GM23338 (cell line): ENCODE results near the gene ZNF469.

ENCODE experiments used
- CREB1 ChIP-seq: fragments of 250-450 bp; sonication (Bioruptor Pico); IDR thresholded peaks from 2 replicates; pipeline ENCODE4 v1.5.0; 2020; ENCODE audit warnings: low read depth, mild to moderate bottlenecking, moderate library complexity
- CTCF ChIP-seq, 2 experiments: fragments of 200-600 bp in 1 of 2; sonication (generic) in 1 of 2; conservative IDR thresholded peaks; 2 replicates each; pipeline versions ENCODE4 v1.5.1 to v1.6.1; 2016 to 2017; ENCODE audit warnings: antibody characterized with exemption in 2 of 2, low read depth in 2 of 2, mild to moderate bottlenecking in 2 of 2, moderate library complexity in 1 of 2
- ETS1 ChIP-seq: IDR thresholded peaks from 2 replicates; pipeline ENCODE4 v1.6.1; 2016; ENCODE audit warnings: antibody characterized with exemption
- EZH2 ChIP-seq: fragments of 200-600 bp; sonication (generic); IDR thresholded peaks from one replicate; pipeline ENCODE4 v1.8.0; 2017; ENCODE audit warnings: antibody characterized with exemption, mild to moderate bottlenecking, low read depth; ENCODE audit not compliant: unreplicated experiment
- EZH2phosphoT487 ChIP-seq: fragments of 200-600 bp; sonication (generic); IDR thresholded peaks from one replicate; pipeline ENCODE4 v1.8.1; 2018; ENCODE audit warnings: antibody characterized with exemption; ENCODE audit not compliant: unreplicated experiment
- JUNB ChIP-seq: IDR thresholded peaks from one replicate; pipeline ENCODE4 v1.6.1; 2016; ENCODE audit warnings: antibody characterized with exemption; ENCODE audit not compliant: unreplicated experiment
- NANOG ChIP-seq: IDR thresholded peaks from 2 replicates; pipeline ENCODE4 v1.6.1; 2016; ENCODE audit warnings: antibody characterized with exemption, borderline replicate concordance
- POLR2AphosphoS5 ChIP-seq: IDR thresholded peaks from 2 replicates; pipeline ENCODE4 v1.6.1; 2016; ENCODE audit warnings: antibody characterized with exemption, low read depth
- REST ChIP-seq: IDR thresholded peaks from one replicate; pipeline ENCODE4 v1.6.1; 2018; ENCODE audit warnings: antibody characterized with exemption; ENCODE audit not compliant: unreplicated experiment
- STAT1 ChIP-seq: IDR thresholded peaks from one replicate; pipeline ENCODE4 v1.6.1; 2016; ENCODE audit warnings: antibody characterized with exemption; ENCODE audit not compliant: unreplicated experiment
- ZNF114 ChIP-seq: fragments of 250-450 bp; sonication (Bioruptor Pico); IDR thresholded peaks from 2 replicates; pipeline ENCODE4 v1.5.0; 2020; ENCODE audit warnings: mild to moderate bottlenecking, moderate library complexity
- ZNF462 ChIP-seq: fragments of 250-450 bp; sonication (Bioruptor Pico); IDR thresholded peaks from 2 replicates; pipeline ENCODE4 v1.5.0; 2020; ENCODE audit warnings: mild to moderate bottlenecking, moderate library complexity

GRCh38 chr16:88351491-88352101, 31.2 kb upstream of the ZNF469 start:
- no peak for TF ChIP-seq JUNB
- TF ChIP-seq CTCF (conservative IDR thresholded peaks at IDR 0.05; ENCODE audit: low read depth in 2 of 2) = no peak
- TF ChIP-seq ZNF114 (CRISPR knock-in tag) = no peak
- no peak for TF ChIP-seq EZH2phosphoT487
- no peak for TF ChIP-seq NANOG
- TF ChIP-seq EZH2 = no peak
- no peak for TF ChIP-seq CREB1 (CRISPR knock-in tag)
- no peak for TF ChIP-seq POLR2AphosphoS5
- no peak for TF ChIP-seq ETS1
- TF ChIP-seq REST = no peak
- no peak for TF ChIP-seq STAT1
- TF ChIP-seq ZNF462 = no peak
